WTC11 (cell line): Measurements from ENCODE around the gene ICAM1.

ENCODE experiments used
- ATF2 ChIP-seq: sonication (generic); formaldehyde crosslinking; IDR thresholded peaks from 2 replicates; pipeline ENCODE4 v1.8.1; 2022; ENCODE audit warnings: low read depth, missing genetic modification reagents, borderline replicate concordance
- CTCF ChIP-seq: fragments of 200-600 bp; IDR thresholded peaks from 2 replicates; pipeline ENCODE4 v1.8.0; 2022; ENCODE audit warnings: antibody characterized with exemption
- E2F5 ChIP-seq: sonication (generic); formaldehyde crosslinking; IDR thresholded peaks from 2 replicates; pipeline ENCODE4 v1.8.1; 2022; ENCODE audit warnings: mild to moderate bottlenecking, moderate library complexity, missing genetic modification reagents
- FOXK1 ChIP-seq: sonication (generic); formaldehyde crosslinking; IDR thresholded peaks from 2 replicates; pipeline ENCODE4 v1.8.0; 2022; ENCODE audit warnings: mild to moderate bottlenecking, moderate library complexity, missing genetic modification reagents
- JAZF1 ChIP-seq: fragments of 250-450 bp; sonication (Bioruptor Pico); IDR thresholded peaks from 2 replicates; pipeline ENCODE4 v1.9.0; 2021; ENCODE audit warnings: moderate library complexity, mild to moderate bottlenecking, inconsistent platforms
- MAX ChIP-seq: sonication (generic); formaldehyde crosslinking; IDR thresholded peaks from 2 replicates; pipeline ENCODE4 v1.8.0; 2022; ENCODE audit warnings: mild to moderate bottlenecking, missing genetic modification reagents
- MYBL2 ChIP-seq: sonication (generic); formaldehyde crosslinking; IDR thresholded peaks from 2 replicates; pipeline ENCODE4 v1.8.1; 2023; ENCODE audit warnings: mild to moderate bottlenecking, moderate library complexity, missing genetic modification reagents
- TCF7 ChIP-seq: sonication (generic); formaldehyde crosslinking; IDR thresholded peaks from 2 replicates; pipeline ENCODE4 v1.8.0; 2022; ENCODE audit warnings: mild to moderate bottlenecking, low read depth, missing genetic modification reagents, moderate library complexity

- TF ChIP-seq TCF7 (CRISPR knock-in tag), result no peak
- TF ChIP-seq E2F5 (CRISPR knock-in tag), result no peak
- no peak for TF ChIP-seq CTCF
- no peak for TF ChIP-seq MYBL2 (CRISPR knock-in tag)
- TF ChIP-seq JAZF1 (CRISPR knock-in tag), result no peak
- no peak for TF ChIP-seq ATF2 (CRISPR knock-in tag)
- no peak for TF ChIP-seq MAX
- TF ChIP-seq FOXK1 (CRISPR knock-in tag), result no peak
Observed at GRCh38 chr19:10285393-10285792, 14.5 kb downstream of the ICAM1 start.
